Astrocyte of the spinal cord (primary cell): ENCODE measurements around the gene SELENON.

Experiments used
- DNase-seq: peaks from one replicate; pipeline ENCODE4 v3.0.0; 2011; ENCODE audit warnings: low read depth, low spot score
- H3K4me3 ChIP-seq: 2 replicates; pipeline ENCODE4 v1.5.1; 2011; ENCODE audit warnings: low read depth, mild to moderate bottlenecking, low read length, moderate library complexity
- CTCF ChIP-seq: IDR thresholded peaks from 2 replicates; pipeline ENCODE4 v1.5.1; 2012; ENCODE audit warnings: low read depth, mild to moderate bottlenecking, low read length, inconsistent platforms
- in situ Hi-C: cut with HindIII; loops from 2 replicates; pipeline ENCODE4 v1.10.0; 2017; ENCODE audit warnings: low sequenced_read_pairs

The SELENON gene

GRCh38 chr1:25863486-25864262, 63.7 kb downstream of the SELENON start:
- TF ChIP-seq CTCF = no peak
- in situ Hi-C loops = no loop called here
- H3K4me3 ChIP-seq = no peak overlapping the region
- DNase-seq = no peak

DNA sequence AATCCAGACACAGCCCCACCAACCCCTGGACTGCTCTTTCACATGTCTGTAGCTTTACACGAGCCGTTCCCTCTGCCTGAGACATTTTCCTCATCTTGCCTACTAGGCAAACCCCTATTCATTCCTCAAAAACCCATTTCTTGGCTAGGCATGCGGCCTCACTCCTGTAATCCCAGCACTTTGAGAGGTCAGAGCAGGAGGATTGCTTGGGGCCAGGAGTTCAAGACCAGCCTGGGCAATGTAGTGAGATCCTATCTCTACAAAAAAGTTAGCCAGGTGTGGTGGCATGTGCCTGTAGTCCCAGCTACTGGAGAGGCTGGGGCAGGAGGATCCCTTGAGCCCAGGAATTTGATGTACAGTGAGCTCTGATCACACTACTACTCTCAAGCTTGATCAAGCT, 64.4 kb downstream of the SELENON start:
- TF ChIP-seq CTCF = no peak
- DNase-seq = no peak
- in situ Hi-C loops = no loop called here

GRCh38 chr1:25866288-25866687, 66.3 kb downstream of the SELENON start:
- TF ChIP-seq CTCF = no peak
- H3K4me3 ChIP-seq = no peak overlapping the region
- DNase-seq = no peak
- in situ Hi-C loops = no loop called here

More for the DNA sequence above, 64.4 kb downstream of the SELENON start:
- H3K4me3 ChIP-seq = no peak overlapping the region

DNA sequence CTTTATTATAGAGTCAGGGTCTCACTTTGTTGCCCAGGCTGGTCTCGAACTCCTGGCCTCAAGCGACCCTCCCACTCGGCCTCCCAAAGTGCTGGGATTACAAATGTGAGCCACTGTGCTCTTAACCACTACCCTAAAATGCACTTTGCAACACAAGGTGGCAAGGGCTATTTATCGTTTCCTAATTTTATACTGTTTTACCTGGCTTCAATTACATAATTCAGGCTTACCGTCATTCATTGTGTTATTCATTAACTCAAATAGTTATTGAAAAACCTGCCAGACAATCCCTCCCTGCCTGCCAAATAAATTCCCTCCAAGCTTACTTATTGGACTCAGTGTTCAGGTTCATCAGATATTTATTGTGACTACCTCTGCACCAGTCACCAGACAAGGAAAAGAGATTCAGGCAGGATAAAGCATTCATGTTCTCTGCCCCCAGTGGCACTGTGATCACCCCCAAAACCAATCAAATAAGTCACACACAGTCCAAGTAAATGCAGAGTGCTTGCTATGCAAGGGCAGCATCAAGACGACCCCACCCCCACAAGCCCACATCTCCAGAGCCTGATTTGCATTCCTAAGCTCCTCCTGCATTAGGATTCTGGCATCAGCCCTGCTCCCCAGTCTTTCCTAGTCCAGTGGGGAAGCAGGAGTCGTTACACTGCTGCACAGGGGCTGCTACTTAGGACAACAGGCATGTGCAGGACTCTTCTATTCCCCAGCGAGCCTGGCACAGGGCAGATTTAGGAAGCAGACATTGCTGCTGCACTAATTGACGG, 67.4 kb downstream of the SELENON start:
- no peak overlapping the region for H3K4me3 ChIP-seq
- DNase-seq = no peak
- in situ Hi-C loops = no loop called here
- no peak for TF ChIP-seq CTCF
